NB4 (cell line): ENCODE data around the gene ZBTB11.

Source experiments
- DNase-seq: peaks from one replicate; pipeline ENCODE4 v3.0.0; 2010; ENCODE audit warnings: low read depth
- H3K4me3 ChIP-seq: one replicate; pipeline ENCODE4 v1.5.1; 2011; ENCODE audit warnings: mild to moderate bottlenecking, low read depth, low read length, moderate library complexity
- CTCF ChIP-seq: IDR thresholded peaks from one replicate; pipeline ENCODE4 v1.5.1; 2012; ENCODE audit warnings: low read depth, low read length
- MYC ChIP-seq: IDR thresholded peaks from 2 replicates; pipeline ENCODE4 v1.6.1; 2011; ENCODE audit warnings: low read depth, low read length
- POLR2A ChIP-seq: IDR thresholded peaks from 2 replicates; pipeline ENCODE4 v1.6.1; 2011; ENCODE audit warnings: mild to moderate bottlenecking; ENCODE audit not compliant: insufficient read length; ENCODE audit errors: extremely low read depth
- TF ChIP-seq, protein P1 (sequence below): IDR thresholded peaks from 2 replicates; pipeline ENCODE4 v1.6.1; 2011; ENCODE audit warnings: low read depth, low read length

The ZBTB11 gene

GRCh38 chr3:101667844-101668243 is 9.1 kb downstream of the ZBTB11 start:
- H3K4me3 ChIP-seq = no peak overlapping the region
- TF ChIP-seq, protein P1, sequence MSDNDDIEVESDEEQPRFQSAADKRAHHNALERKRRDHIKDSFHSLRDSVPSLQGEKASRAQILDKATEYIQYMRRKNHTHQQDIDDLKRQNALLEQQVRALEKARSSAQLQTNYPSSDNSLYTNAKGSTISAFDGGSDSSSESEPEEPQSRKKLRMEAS = no peak
- no peak for TF ChIP-seq CTCF
- no peak for TF ChIP-seq POLR2A
- no peak for TF ChIP-seq MYC
- no peak for DNase-seq

- no peak for DNase-seq
- H3K4me3 ChIP-seq = no peak overlapping the region
- no peak for TF ChIP-seq CTCF
- no peak for TF ChIP-seq MYC
- TF ChIP-seq, protein P1 = no peak
- no peak for TF ChIP-seq POLR2A
Observed at GRCh38 chr3:101667331-101667730, 9.6 kb downstream of the ZBTB11 start.

GRCh38 chr3:101665851-101666250 is 11.1 kb downstream of the ZBTB11 start:
- TF ChIP-seq CTCF (no peak), MYC (no peak)
- H3K4me3 ChIP-seq = no peak overlapping the region
- DNase-seq = no peak

DNA sequence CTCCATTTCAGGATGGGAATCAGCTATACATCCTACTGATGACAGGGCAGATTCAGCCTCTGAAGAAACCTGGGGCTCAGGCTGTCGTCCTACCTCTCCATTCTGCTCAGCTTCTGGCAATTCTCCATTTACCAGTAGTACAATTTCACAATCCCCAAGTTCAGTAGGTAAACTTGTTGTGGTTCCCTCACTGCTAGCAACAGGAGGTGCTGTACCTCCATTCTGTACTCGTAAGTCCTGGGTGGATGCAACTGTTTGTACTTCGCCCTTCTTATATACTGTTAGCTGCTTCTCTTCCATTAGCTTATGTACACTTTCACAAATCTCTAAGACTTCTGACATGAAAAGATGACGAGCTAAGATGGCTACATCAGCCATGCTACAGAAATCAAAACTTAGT is 11.6 kb downstream of the ZBTB11 start:
- H3K4me3 ChIP-seq = no peak overlapping the region
- DNase-seq = no peak
- TF ChIP-seq, protein P1 = no peak
- no peak for TF ChIP-seq POLR2A
- TF ChIP-seq MYC = no peak
- no peak for TF ChIP-seq CTCF

DNA sequence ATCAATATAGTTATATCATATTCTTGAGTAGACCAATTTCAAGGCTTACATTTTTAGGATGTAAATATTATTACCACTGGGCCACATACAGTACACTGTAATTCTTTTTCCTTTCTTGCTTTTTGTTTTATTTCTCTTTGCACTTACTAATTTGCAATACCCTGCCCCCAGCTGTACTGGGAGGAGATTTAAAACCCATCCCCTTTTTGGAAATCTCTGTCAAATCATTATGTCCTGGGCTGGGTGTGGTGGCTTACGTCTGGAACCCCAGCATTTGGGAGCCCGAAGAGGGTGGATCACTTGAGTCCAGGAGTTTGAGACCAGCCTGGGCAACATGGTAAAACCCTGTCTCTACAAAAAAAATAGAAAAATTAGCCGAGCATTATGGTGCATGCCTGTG is 16.2 kb downstream of the ZBTB11 start:
- no peak overlapping the region for H3K4me3 ChIP-seq
- DNase-seq = no peak
- TF ChIP-seq POLR2A (no peak), MYC (no peak), CTCF (no peak)
- TF ChIP-seq, protein P1 = no peak

GRCh38 chr3:101656651-101657050 is 20.3 kb downstream of the ZBTB11 start:
- no peak for DNase-seq
- no peak for TF ChIP-seq CTCF
- no peak for TF ChIP-seq MYC
- TF ChIP-seq, protein P1 = no peak
- no peak for TF ChIP-seq POLR2A

More at GRCh38 chr3:101656651-101657050, 20.3 kb downstream of the ZBTB11 start:
- no peak overlapping the region for H3K4me3 ChIP-seq
